HUES6 (cell line): ENCODE data around the gene TIAM2.
A peak's percentile ranks its signal among the peaks of the same experiment; 100 is the strongest.

Source experiments
- H3K27ac ChIP-seq: 2 replicates; pipeline ENCODE4 v1.7.0; 2013; ENCODE audit warnings: low read depth, mild to moderate bottlenecking, low read length, inconsistent platforms
- H3K27me3 ChIP-seq: 2 replicates; pipeline ENCODE4 v1.6.1; 2013; ENCODE audit warnings: low read length; ENCODE audit not compliant: control insufficient read depth, insufficient read depth
- H3K36me3 ChIP-seq: 2 replicates; pipeline ENCODE4 v1.6.1; 2013; ENCODE audit warnings: low read length; ENCODE audit not compliant: control insufficient read depth, insufficient read depth
- H3K4me1 ChIP-seq: 2 replicates; pipeline ENCODE4 v1.6.1; 2013; ENCODE audit warnings: low read length; ENCODE audit not compliant: control insufficient read depth, insufficient read depth
- H3K4me3 ChIP-seq: 2 replicates; pipeline ENCODE4 v1.5.1; 2013; ENCODE audit warnings: low read depth, low read length
- H3K9ac ChIP-seq: one replicate; pipeline ENCODE4 v1.6.1; 2013; ENCODE audit warnings: mild to moderate bottlenecking, low read length
- H3K9me3 ChIP-seq: 2 replicates; pipeline ENCODE4 v1.6.1; 2013; ENCODE audit warnings: low read depth, low read length; ENCODE audit not compliant: control insufficient read depth, insufficient read depth

Gene TIAM2

DNA sequence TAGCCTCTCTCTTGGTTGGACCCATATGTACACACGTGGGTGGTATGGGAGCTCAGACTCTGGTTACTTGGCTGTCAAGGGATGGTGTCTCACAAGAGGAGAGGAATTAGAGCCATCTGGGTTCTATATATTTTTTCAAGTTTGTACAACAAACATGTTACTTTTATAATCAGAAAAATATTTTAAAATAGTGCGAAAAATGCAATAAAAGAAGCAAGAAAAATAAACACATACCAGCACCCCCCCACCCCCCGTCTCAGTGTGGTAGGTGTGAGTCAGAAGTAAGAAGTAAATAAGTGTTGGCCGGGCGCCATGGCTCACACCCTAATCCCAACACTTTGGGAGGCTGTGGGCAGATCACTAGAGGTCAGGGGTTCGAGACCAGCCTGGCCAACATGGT, 2.1 kb upstream of the TIAM2 start:
- H3K4me3 ChIP-seq, result no peak overlapping the region
- H3K36me3 ChIP-seq, result no peaks in the 10 kb centered on the region
- H3K4me1 ChIP-seq, result peaks cover 18% of the 10 kb centered on the region
- peaks cover 6% of the 10 kb centered on the region; the same call in 1 of the 2 replicates for H3K27me3 ChIP-seq
- H3K27ac ChIP-seq, result no peak overlapping the region
- no peak overlapping the region for H3K9ac ChIP-seq
- H3K9me3 ChIP-seq, result no peaks in the 10 kb centered on the region

DNA sequence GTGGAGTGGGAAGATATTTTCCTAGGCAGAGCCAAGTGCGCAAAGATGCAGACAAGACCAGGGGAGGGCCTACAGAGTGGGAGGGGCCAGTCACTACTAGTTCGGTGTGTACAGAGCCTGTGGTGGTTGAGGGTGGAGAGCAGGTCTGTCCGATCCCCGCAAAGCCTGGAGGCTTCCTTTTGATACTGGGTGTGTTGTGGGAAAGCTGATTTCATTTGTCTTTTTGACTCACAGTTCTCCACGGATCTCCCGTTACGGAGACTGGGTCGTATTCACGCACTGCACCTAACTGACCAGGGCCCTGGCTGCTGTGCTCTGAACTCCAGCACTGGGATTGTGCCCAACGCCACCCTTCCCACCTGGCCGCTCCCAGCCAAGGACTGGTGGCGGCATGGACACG, 1.4 kb upstream of the TIAM2 start:
- peaks cover 6% of the 10 kb centered on the region; the same call in 1 of the 2 replicates for H3K27me3 ChIP-seq
- H3K9me3 ChIP-seq, result no peaks in the 10 kb centered on the region
- H3K9ac ChIP-seq, result no peak overlapping the region
- peaks cover 20% of the 10 kb centered on the region for H3K4me1 ChIP-seq
- no peak overlapping the region for H3K27ac ChIP-seq
- no peak overlapping the region for H3K4me3 ChIP-seq
- no peaks in the 10 kb centered on the region for H3K36me3 ChIP-seq

DNA sequence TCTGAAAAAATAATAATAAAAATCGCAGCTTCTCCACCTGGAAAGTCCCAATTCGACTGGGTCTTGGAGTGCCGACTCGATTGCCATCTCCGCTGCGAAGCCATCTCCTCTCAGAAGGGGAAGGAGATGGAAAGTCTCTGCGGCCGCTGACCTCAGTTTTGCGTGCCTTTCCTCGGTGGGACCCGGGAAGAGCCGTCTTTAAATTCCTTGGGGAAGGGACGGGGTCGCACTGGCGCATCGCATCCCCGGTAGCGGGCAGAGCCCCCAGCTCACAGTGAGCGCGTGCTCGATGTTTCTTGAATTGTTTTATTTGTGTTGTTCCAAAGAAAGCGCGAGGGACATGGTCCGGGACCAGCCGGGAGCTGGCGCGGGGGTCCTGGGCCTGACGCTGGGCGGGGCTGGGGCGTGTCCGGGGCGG, 270 bp upstream of the TIAM2 start:
- H3K27me3 ChIP-seq, result peaks cover 6% of the 10 kb centered on the region; the same call in 1 of the 2 replicates
- no peak overlapping the region for H3K27ac ChIP-seq
- H3K9ac ChIP-seq, result peak overlapping the region; percentile 51
- peaks cover 20% of the 10 kb centered on the region for H3K4me1 ChIP-seq
- H3K4me3 ChIP-seq, result peak overlapping the region; percentile 87
- no peaks in the 10 kb centered on the region for H3K36me3 ChIP-seq
- H3K9me3 ChIP-seq, result no peaks in the 10 kb centered on the region

DNA sequence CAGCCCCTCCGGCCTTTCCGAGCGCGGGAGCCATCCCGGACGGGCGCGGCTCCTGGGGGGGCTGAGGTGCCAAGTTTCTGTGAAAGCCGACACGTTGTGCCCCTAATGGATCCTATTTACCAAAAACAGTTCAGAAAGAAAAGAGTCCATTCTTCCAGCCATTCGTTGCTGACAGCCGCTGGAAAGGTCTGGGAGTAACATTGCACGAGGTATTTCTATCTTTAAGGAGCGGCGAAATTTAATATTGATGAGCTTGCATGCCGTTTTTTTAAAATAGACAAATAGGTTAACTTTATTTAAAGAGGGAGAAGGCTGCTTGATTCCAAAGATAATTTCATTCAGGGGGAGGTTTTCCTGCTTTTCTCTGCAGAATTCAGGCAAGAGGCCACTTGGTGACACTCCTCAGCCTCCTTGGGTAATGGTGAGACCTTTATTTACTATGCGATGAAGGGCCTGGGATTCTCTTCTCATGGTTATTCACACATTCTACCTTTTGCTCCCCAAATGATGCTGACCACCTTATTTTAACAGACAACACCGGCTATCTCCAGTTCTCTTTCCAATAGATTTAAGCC, 988 bp downstream of the TIAM2 start:
- Histone ChIP-seq H3K4me1 (peaks cover 20% of the 10 kb centered on the region), H3K27me3 (peaks cover 6% of the 10 kb centered on the region; the same call in 1 of the 2 replicates), H3K4me3 (peak overlapping the region; percentile 87), H3K27ac (no peak overlapping the region), H3K9me3 (no peaks in the 10 kb centered on the region), H3K36me3 (no peaks in the 10 kb centered on the region), H3K9ac (peak overlapping the region; percentile 73)

DNA sequence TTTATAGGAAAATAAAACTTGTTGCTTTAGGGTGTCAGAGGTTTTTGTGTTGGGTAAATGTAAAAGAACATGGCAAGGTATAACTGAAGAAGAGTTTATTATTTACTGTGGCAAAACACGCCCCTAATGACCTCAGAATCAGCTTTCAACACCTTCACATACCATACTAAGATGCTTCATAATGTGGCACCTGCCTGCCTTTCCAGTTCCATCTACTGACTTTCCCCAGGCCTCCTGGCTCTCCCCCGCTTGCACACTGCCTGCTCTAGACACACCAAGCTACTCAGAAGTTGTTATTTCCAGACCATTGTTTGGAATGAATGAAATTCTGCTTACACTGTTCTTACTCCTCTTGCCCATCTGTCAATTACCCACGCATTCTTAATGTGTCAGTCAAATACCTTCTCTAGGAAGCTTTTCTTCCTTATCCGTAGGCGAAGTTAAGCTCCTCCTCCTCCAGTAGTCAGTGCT, 1.8 kb downstream of the TIAM2 start:
- no peak overlapping the region for H3K9ac ChIP-seq
- H3K4me1 ChIP-seq, result peaks cover 20% of the 10 kb centered on the region
- no peaks in the 10 kb centered on the region for H3K9me3 ChIP-seq
- no peak overlapping the region for H3K27ac ChIP-seq
- no peak overlapping the region for H3K4me3 ChIP-seq
- no peaks in the 10 kb centered on the region for H3K36me3 ChIP-seq
- H3K27me3 ChIP-seq, result peaks cover 6% of the 10 kb centered on the region; the same call in 1 of the 2 replicates

DNA sequence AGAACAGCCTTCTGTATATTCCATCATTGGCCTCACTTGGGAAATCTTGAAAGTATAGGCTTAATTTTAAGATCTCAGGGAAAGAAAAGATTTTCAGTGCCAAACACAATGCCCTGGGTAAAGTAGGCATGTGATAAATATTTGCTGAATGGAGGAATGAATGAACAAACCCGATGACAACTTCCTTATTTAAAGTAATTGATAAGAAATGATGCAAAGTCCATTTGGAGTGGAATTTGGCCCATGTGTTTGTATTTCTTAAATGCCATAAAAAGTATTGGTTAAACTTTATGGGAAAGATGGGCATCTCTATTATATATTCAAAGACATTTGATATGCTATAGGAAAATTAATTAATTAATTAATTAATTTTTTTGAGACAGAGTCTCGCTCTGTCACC, 3.7 kb downstream of the TIAM2 start:
- Histone ChIP-seq H3K27ac (no peak overlapping the region), H3K9me3 (no peaks in the 10 kb centered on the region), H3K4me1 (peaks cover 19% of the 10 kb centered on the region), H3K9ac (no peak overlapping the region), H3K27me3 (peaks cover 6% of the 10 kb centered on the region; the same call in 1 of the 2 replicates), H3K36me3 (no peaks in the 10 kb centered on the region), H3K4me3 (no peak overlapping the region)

DNA sequence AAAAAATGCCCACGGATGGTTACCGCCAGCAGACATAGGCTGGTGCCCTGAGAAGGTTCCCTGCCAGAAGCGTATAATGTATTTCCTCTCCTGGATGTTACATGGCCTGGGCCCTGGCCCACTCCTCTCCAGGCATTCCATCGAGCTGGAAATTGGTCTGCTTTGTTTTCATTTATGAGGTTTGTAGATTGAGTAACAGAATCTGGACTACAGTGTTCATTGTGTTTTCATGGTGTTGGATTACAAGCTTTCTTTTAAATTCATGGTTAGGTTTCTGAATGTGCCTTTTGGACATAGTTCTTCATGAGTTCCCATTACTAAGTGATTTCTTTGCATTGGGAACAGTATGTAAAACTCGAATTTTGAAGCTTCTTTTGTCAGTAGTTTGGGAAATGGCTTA, 6.4 kb downstream of the TIAM2 start:
- H3K9me3 ChIP-seq, result no peaks in the 10 kb centered on the region
- no peak overlapping the region for H3K9ac ChIP-seq
- no peak overlapping the region for H3K27ac ChIP-seq
- no peaks in the 10 kb centered on the region for H3K36me3 ChIP-seq
- H3K4me3 ChIP-seq, result no peak overlapping the region
- no peaks in the 10 kb centered on the region for H3K27me3 ChIP-seq
- H3K4me1 ChIP-seq, result peaks cover 15% of the 10 kb centered on the region

DNA sequence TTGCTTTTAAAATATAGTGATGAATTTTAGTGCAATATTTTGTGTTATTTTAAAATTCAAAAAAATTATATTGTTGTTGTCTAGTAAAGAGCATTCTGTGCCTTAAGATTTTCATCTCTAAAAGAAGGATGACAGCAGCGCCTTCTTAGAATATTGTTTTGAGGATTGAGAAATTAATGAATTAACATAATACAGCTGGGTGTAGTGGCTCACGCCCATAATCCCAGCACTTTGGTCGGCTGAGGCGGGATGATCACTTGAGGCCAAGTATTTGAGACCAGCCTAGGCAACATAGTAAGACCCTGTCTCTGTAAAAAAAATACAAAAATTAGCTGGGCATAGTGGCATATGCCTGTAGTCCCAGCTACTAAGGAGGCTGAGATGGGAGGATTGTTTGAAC, 6.8 kb downstream of the TIAM2 start:
- no peak overlapping the region for H3K4me3 ChIP-seq
- no peaks in the 10 kb centered on the region for H3K36me3 ChIP-seq
- peaks cover 14% of the 10 kb centered on the region for H3K4me1 ChIP-seq
- H3K27me3 ChIP-seq, result no peaks in the 10 kb centered on the region
- no peak overlapping the region for H3K9ac ChIP-seq
- H3K27ac ChIP-seq, result no peak overlapping the region
- H3K9me3 ChIP-seq, result no peaks in the 10 kb centered on the region

DNA sequence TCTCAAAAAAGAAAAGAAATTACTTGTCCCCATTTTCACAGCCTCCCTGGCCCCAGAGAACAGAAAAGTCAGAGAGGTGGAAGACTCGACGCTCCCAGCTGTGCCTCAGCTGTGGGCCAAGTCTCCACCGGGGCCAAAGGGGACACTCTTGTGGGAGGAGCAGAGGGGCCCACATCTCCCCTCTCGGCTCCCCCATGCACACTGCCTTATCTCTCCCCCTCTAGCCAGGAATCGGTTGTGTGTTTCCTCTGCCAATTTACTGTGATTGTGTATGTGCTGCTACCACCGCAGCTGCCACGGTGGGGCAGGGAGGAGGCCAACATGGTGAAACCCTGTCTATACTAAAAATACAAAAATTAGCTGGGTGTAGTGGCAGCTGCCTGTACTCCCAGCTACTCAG, 8.4 kb downstream of the TIAM2 start:
- H3K4me3 ChIP-seq, result no peak overlapping the region
- no peak overlapping the region for H3K27ac ChIP-seq
- H3K9me3 ChIP-seq, result no peaks in the 10 kb centered on the region
- H3K27me3 ChIP-seq, result no peaks in the 10 kb centered on the region
- peaks cover 6% of the 10 kb centered on the region for H3K4me1 ChIP-seq
- no peak overlapping the region for H3K9ac ChIP-seq
- H3K36me3 ChIP-seq, result no peaks in the 10 kb centered on the region

DNA sequence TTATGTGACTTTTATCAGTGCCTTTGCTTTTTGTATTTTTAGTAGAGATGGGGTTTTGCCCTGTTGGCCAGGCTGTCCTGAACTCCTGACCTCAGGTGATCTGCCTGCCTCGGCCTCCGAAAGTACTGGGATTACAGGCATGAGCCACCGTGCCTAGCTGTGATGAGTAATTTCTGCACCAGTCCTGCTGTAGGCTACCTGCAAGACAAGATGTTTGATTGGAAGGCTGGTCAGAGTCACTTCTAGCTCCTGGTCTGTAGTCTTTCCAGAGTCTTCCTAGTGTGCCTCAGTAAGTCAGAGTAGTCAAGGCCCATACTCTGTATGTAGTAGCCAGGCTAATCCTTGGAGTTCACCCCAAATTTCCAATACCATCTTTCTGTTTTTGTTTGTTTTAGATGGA, 8.9 kb downstream of the TIAM2 start:
- H3K4me3 ChIP-seq, result no peak overlapping the region
- peaks cover 6% of the 10 kb centered on the region for H3K4me1 ChIP-seq
- H3K9ac ChIP-seq, result no peak overlapping the region
- no peak overlapping the region for H3K27ac ChIP-seq
- no peaks in the 10 kb centered on the region for H3K36me3 ChIP-seq
- H3K27me3 ChIP-seq, result no peaks in the 10 kb centered on the region
- no peaks in the 10 kb centered on the region for H3K9me3 ChIP-seq

DNA sequence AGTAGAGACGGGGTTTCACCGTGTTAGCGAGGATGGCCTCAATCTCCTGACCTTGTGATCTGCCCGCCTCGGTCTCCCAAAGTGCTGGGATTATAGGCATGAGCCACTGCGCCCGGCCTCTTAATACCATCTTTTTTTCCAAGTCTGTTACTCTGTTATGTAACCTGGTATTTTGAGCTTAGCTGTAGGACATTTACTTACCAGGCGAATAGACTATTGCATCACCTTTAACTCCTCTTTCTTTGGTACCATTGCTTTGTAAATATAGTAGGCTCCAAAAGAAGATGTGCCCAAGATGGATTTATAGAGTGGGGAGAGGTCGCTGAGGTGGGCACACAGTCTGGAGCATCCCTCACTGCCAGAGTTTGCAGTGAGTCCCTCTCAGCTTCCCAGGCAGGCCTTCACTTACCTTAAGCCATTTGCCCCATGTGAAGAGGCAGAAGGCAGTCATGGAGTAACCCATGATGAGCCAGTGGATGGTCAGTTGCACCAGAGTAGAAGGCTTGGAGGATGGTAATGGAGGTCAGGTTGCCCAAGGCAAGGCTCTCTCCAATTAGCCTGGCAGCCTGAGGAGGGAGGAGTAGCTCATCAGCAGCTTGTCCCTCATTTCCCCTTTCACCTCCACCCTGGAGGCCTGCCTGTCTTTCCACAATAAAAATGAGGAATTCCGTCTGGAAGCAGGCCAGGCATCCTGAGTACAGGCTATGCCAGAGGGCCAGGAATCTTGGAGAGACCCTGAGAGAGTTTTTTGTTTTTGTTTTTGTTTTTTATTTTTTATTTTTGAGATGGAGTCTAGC, 9.7 kb downstream of the TIAM2 start:
- Histone ChIP-seq H3K4me3 (no peak overlapping the region), H3K9ac (no peak overlapping the region), H3K27me3 (no peaks in the 10 kb centered on the region), H3K27ac (no peak overlapping the region), H3K9me3 (no peaks in the 10 kb centered on the region), H3K4me1 (peaks cover 6% of the 10 kb centered on the region), H3K36me3 (no peaks in the 10 kb centered on the region)
